KMS-11 (cell line): ENCODE measurements around the gene TRABD2B.

Experiments
- H2AFZ ChIP-seq: fragments of 200-600 bp; sonication (generic); 2 replicates; pipeline ENCODE4 v1.6.1; 2016; ENCODE audit warnings: antibody characterized with exemption, mixed run types, low read depth
- H3K27ac ChIP-seq: fragments of 200-600 bp; sonication (generic); 2 replicates; pipeline ENCODE4 v1.6.1; 2016; ENCODE audit warnings: mild to moderate bottlenecking, mixed run types
- H3K27me3 ChIP-seq: fragments of 200-600 bp; sonication (generic); 2 replicates; pipeline ENCODE4 v1.6.1; 2017; ENCODE audit warnings: mild to moderate bottlenecking, low read depth, mixed run types, moderate library complexity; ENCODE audit not compliant: insufficient read depth
- H3K36me3 ChIP-seq: fragments of 200-600 bp; sonication (generic); 2 replicates; pipeline ENCODE4 v1.6.1; 2017; ENCODE audit warnings: mild to moderate bottlenecking, mixed run types; ENCODE audit not compliant: insufficient read depth
- H3K4me1 ChIP-seq: fragments of 200-600 bp; sonication (generic); 2 replicates; pipeline ENCODE4 v1.6.1; 2016; ENCODE audit warnings: mild to moderate bottlenecking, low read depth, mixed run types; ENCODE audit not compliant: poor library complexity, severe bottlenecking
- H3K4me2 ChIP-seq: fragments of 200-600 bp; sonication (generic); 2 replicates; pipeline ENCODE4 v1.7.0; 2016; ENCODE audit warnings: mild to moderate bottlenecking, mixed run types
- H3K4me3 ChIP-seq: fragments of 200-600 bp; sonication (generic); IDR thresholded peaks from 2 replicates; pipeline ENCODE4 v1.6.1; 2017; ENCODE audit warnings: low read depth, low read length, mixed read lengths; ENCODE audit not compliant: insufficient read depth
- H3K79me2 ChIP-seq: fragments of 200-600 bp; sonication (generic); 2 replicates; pipeline ENCODE4 v1.6.1; 2016; ENCODE audit warnings: low read depth, mixed run types; ENCODE audit not compliant: insufficient read depth
- H3K9ac ChIP-seq: fragments of 200-600 bp; sonication (generic); 2 replicates; pipeline ENCODE4 v1.6.1; 2016; ENCODE audit warnings: mild to moderate bottlenecking, mixed run types
- H4K20me1 ChIP-seq: fragments of 200-600 bp; sonication (generic); 2 replicates; pipeline ENCODE4 v1.6.1; 2016; ENCODE audit warnings: mild to moderate bottlenecking, mixed run types; ENCODE audit not compliant: insufficient read depth
- TF ChIP-seq, protein P1 (sequence below): fragments of 200-600 bp; sonication (generic); conservative IDR thresholded peaks from 2 replicates; pipeline ENCODE4 v1.6.1; 2017; ENCODE audit warnings: low read depth, mild to moderate bottlenecking, antibody characterized with exemption, low read length, moderate library complexity, mixed read lengths

Gene TRABD2B

DNA sequence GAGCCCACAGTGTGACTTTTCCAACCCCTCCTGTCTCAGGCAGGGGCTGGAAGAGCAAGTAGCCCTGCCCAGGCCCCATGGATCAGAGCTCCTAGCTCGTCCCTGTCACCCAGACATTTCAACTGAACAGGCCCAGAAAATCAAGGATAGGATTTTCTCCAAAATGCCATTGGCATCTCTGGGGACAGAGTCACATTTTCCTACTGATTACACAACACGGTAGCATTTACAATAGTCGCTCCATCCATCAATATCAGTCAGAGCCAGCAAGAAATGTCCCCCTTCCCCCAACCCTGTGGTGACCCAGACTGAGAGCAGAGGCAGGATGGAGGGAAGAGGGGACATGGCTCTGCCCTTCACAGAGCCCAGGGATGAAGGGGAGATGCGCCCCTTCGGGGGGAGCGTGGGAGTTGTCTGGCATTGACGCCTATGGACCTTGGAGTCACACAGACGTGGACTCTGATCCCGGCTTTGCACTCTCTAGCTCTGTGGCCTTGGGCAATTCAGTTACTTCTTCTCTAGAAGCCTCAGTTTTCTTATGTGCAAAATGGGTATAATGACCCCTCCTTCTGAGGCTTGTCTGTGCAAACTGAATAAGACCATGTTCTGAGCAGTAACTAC is 283.7 kb downstream of the TRABD2B start:
- no peak overlapping the region for H3K4me2 ChIP-seq
- no peak overlapping the region for H2AFZ ChIP-seq
- H3K4me3 ChIP-seq, result no peak overlapping the region
- TF ChIP-seq, protein P1, sequence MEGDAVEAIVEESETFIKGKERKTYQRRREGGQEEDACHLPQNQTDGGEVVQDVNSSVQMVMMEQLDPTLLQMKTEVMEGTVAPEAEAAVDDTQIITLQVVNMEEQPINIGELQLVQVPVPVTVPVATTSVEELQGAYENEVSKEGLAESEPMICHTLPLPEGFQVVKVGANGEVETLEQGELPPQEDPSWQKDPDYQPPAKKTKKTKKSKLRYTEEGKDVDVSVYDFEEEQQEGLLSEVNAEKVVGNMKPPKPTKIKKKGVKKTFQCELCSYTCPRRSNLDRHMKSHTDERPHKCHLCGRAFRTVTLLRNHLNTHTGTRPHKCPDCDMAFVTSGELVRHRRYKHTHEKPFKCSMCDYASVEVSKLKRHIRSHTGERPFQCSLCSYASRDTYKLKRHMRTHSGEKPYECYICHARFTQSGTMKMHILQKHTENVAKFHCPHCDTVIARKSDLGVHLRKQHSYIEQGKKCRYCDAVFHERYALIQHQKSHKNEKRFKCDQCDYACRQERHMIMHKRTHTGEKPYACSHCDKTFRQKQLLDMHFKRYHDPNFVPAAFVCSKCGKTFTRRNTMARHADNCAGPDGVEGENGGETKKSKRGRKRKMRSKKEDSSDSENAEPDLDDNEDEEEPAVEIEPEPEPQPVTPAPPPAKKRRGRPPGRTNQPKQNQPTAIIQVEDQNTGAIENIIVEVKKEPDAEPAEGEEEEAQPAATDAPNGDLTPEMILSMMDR, result no peak
- H3K27me3 ChIP-seq, result peaks cover 21% of the 10 kb centered on the region
- no peak overlapping the region for H3K9ac ChIP-seq
- no peaks in the 10 kb centered on the region for H4K20me1 ChIP-seq
- H3K36me3 ChIP-seq, result no peaks in the 10 kb centered on the region
- no peak overlapping the region for H3K27ac ChIP-seq
- no peaks in the 10 kb centered on the region for H3K79me2 ChIP-seq
- peaks cover 14% of the 10 kb centered on the region for H3K4me1 ChIP-seq

GRCh38 chr1:47712596-47713299 is 284.4 kb downstream of the TRABD2B start:
- no peaks in the 10 kb centered on the region for H4K20me1 ChIP-seq
- TF ChIP-seq, protein P1, result no peak
- no peak overlapping the region for H2AFZ ChIP-seq
- peaks cover 21% of the 10 kb centered on the region for H3K27me3 ChIP-seq
- H3K27ac ChIP-seq, result no peak overlapping the region
- peaks cover 14% of the 10 kb centered on the region for H3K4me1 ChIP-seq
- H3K4me3 ChIP-seq, result no peak overlapping the region
- H3K36me3 ChIP-seq, result no peaks in the 10 kb centered on the region
- no peak overlapping the region for H3K9ac ChIP-seq
- no peak overlapping the region for H3K4me2 ChIP-seq
- no peaks in the 10 kb centered on the region for H3K79me2 ChIP-seq

- Histone ChIP-seq H3K36me3 (no peaks in the 10 kb centered on the region), H3K4me2 (no peak overlapping the region), H3K4me1 (peaks cover 14% of the 10 kb centered on the region), H3K27ac (no peak overlapping the region), H2AFZ (no peak overlapping the region), H3K27me3 (peaks cover 21% of the 10 kb centered on the region), H3K79me2 (no peaks in the 10 kb centered on the region), H3K4me3 (no peak overlapping the region), H3K9ac (no peak overlapping the region), H4K20me1 (no peaks in the 10 kb centered on the region)
- TF ChIP-seq, protein P1, result no peak
Observed at GRCh38 chr1:47711848-47712492, 285.2 kb downstream of the TRABD2B start.

DNA sequence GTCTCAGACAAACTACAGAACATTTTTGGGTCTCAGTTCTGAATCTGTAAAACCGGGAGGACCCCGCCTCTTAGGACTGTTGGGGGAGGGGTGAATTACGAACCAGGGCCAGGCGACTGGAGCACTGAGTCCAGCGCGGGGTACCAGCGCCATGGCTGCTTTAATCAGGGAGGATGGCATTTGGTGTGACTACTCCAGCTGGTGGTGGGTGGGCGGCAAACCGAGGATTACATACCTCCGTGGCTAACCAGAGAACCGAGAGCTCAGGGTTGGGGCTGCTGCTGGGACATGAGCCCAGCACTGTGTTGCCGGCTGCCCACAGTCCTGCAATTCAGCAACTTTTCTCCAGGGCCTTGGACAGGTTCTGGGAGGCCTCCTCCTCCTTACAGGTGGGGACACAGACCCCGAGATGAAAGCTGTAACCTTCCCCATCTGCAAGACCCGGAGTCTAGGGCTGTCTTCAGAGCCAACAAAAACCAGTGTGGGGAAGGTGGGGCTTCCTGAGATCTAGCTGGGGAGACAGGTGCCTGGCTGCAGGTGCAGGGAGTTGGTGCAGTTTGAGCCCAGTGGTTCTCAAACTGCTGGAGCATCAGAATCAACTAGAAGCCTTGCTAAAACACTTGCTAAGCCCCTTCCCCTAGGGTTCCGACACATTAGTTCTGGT is 285.9 kb downstream of the TRABD2B start:
- peaks cover 14% of the 10 kb centered on the region for H3K4me1 ChIP-seq
- H3K79me2 ChIP-seq, result no peaks in the 10 kb centered on the region
- H3K4me3 ChIP-seq, result no peak overlapping the region
- H3K9ac ChIP-seq, result no peak overlapping the region; the same call in 1 of the 2 replicates
- peak overlapping the region; percentile 89 for H3K4me2 ChIP-seq
- peaks cover 21% of the 10 kb centered on the region for H3K27me3 ChIP-seq
- TF ChIP-seq, protein P1, result no peak
- peak overlapping the region; percentile 66 for H2AFZ ChIP-seq
- H3K36me3 ChIP-seq, result no peaks in the 10 kb centered on the region
- H4K20me1 ChIP-seq, result no peaks in the 10 kb centered on the region
- no peak overlapping the region for H3K27ac ChIP-seq
